NCI-H748 (cell line): ENCODE measurements around the gene CCNL2.
"Not testable (repeated sequence)": the region's sequence is repeated elsewhere in the genome, so short reads cannot be mapped to it uniquely, and the experiment has no call there.

Source experiments
- DNase-seq: peaks from one replicate; lab custom pipeline; 2025; ENCODE audit not compliant: unreplicated experiment; lab: John Stamatoyannopoulos, UW

The CCNL2 gene

DNA sequence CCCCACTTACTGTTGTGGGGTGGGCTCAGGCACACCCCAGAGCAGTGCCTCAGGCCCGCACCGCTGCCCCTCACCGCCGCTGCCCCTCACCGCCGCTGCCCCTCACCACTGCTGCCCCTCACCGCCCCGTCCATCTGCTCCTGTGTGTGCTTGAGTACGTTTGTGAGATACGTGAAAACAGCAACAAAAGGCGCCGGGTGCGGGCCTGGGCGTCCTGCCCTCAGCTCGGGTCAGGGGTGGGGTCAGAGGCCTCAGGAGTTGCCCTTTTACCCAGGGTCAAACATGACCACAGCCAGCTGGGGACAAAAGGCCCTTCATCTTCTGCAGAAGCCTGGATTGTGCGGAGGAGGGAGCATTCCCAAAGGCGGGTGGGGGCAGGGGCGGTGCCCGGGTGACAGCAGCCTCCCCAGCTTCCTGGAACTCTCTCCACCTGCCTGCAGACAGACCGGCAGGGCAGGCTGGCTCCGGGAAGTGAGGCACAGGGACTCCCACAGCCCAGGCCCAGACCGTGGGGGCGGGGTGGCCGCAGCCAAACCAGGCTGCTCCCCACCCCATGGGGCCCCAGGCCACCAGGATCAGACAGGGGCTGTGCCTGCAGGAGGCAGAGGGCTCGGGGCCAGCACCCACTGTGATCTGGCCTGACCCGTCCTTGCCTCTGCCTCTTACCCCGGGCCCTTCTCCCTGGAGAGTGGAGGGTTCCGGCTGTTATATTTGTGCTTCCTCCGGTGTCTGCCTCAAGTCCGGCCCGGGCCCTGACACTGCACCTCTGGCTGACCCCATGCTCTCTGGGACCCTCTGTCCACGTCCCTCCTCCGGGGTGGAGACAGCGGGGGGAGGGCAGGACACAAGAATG, 34.0 kb upstream of the CCNL2 start:
- DNase-seq, result no peak

DNA sequence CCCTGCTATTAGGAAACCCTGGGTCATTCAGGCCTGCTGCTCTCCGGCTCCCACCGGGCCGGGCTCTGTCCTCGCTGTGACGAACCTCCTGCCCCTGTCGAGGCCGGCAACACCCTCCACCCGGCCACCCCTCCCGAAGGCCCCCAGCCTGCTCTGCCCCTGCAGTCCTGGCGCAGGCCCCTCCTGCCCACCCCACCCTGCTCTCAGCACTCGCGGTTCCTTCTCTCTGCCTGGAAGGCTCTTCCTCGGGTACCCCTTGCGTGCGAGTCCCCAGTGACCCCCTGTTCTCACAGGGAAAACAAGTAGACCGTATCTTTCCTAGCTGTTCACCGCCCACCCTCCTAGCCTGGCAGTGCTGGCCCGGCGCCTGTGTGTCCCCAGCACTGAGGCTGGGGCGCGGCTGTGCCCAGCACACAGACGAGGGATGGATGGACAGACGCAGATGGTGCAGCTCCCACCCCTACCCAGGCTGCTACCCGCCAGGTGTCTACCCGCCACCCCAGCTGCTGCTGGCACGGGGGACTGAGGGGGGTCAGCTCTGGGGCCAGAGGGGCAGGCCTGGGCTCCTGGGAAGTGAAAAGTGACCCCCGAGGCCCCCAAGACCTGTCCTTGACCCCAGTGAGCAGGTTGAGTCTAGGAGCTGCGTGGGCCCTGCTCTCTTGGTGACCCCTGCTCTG, 33.3 kb upstream of the CCNL2 start:
- DNase-seq, result no peak

DNA sequence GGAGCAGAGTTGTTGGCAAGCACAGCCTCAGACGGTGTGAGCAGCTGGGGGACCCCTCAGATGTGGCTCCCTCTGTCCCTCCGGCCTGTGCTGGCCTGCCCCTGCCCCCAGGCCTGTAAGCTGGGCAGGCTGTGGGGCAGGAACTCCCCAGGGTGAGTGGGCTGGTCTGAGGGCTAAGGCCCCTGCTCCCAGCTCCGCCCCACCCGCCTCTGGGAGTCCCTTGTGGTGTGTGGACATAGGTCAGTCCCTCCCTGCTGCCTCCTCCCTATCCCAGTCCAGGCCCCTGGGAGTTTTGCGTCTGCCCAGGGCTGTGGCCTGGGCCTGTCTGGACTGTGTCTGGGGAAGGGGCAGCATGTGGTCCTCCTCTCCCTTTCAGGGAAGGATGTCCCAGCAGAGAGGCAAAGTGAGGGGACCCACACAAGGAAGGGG, 32.7 kb upstream of the CCNL2 start:
- DNase-seq, result no peak

DNA sequence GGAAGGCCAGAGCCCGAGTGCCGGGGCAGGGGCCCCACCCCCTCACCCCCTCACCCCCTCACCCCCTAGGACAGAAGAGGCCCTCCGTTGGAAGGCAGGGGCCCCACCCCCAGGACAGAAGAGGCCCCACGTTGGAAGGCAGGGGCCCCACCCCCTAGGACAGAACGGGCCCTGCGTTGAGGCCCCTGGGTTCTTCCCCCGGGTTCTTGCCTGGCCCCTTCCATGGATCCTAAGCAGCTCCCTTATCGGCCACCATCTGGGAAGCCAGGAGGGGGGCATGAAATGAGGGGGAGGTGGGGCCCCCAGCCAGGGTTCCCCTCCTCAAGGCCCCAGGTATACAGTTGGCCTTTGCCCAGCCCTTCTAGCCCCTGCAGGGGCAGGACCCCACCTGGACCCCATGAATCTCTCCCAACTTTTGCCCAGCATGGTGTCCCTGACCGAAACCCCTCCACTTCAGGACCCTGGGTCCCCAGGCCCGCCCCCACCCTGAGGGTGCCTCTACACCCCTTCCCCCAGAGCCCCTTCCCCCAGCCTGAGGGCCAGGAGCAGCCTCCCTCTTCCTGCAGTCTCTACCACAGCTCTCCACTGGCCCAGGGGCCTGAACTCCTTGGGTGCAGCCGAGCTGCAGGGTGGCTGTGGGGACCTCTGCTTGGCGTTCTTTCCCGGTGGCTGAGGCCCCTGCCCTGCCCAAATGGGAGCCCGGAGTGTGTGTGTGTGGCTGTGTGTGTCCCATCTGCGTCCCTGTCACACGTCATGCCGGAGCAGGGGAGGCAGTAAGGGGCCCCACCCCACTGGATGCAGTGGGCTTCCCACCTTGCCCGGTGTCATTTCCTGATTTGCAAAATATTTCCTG, 32.1 kb upstream of the CCNL2 start:
- no peak for DNase-seq

DNA sequence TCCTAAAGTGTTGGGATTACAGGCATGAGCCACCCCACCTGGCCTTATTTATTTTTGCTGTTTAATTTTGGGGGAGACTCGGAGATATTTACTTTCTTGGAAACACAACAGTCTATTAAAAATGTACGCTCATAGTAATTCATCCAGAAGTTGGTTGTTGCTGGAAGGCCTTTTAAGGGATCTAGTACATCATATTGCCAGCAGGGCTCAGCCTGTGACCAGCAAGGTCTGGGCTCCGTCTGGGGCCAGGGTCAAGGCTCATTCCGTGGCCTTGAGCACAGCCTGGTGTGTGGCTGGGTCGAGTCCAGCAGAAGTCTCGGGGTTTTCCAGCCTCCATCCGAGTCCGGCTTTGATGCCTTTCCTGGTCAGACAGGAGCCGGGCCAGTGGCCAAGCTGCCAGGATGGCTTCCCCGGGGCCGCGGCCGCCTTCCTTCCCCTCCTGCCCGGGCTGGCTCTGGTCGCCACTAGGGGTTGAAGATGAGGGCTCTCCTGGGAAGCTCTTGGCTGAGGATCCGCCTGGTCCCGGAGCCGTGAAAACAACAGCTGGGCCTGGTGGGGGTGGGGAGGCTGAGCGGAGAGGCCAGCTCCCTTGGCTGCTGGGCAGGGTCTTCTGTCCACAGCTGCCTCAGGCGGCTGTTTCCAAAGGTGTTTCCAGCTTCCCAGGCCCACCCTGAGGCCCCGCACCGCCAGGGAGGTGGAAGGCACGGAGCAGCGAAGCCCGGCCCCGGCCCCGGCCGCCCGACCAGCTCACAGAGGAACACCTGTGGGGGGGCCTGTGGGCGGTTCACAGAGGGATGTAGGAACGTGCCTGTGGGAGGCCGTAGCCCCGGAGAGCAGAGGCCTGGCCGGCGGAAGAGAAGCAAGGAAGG, 31.2 kb upstream of the CCNL2 start:
- no peak for DNase-seq

DNA sequence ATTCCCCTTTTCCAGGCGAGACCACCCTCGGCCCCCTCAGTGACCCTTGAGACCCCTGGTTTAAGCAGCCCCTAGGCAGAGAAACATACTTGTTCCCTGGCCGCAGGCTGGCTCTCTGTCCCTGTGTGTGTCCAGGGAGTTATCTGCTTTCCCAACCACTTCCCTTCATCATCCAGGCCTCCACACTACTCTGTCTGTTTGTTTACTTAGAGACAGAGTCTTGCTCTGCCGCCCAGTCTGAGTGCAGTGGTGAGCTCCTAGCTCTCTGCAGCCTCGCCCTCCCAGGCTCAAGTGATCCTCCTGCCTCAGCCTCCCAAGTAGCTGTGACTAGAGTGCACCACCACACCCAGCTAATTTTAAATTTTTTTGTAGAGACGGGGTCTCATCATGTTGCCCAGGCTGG, 30.5 kb upstream of the CCNL2 start:
- no peak for DNase-seq

DNA sequence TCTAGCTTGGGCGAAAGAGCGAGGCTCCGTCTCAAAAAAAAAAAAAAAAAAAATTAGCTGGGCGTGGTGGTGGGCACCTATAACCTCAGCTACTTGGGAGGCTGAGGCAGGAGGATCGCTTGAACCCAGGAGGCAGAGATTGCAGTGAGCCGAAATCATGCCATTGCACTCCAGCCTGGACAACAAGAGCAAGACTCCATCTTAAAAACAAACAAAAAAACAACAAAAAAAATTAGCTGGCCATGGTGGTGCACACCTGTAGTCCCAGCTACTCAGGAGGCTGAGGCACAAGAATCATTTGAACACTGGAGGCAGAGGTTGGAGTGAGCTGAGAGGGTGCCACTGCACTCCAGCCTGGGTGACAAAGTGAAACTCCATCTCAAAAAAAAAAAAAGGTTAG, 29.8 kb upstream of the CCNL2 start:
- DNase-seq, result not testable (repeated sequence)

DNA sequence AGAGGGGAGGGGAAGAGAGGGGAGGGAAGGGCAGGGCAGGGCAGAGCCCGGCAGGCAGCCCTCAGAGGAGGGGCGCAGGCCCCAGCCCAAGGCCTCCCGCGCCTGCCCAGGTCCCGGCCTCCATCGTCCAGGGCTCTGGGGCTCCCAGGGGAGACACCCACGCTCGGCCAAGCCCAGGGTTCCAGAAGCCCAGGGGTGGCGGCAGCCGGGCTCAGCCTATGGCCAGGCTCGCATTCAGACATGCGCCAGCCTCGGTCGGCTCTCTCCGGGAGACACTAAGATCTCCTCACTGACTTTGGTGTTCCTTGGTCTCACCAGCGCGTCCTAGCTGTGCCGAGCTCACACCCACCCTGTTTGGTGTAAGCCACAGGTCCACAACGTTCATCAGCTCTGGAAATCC, 29.0 kb upstream of the CCNL2 start:
- DNase-seq, result no peak

DNA sequence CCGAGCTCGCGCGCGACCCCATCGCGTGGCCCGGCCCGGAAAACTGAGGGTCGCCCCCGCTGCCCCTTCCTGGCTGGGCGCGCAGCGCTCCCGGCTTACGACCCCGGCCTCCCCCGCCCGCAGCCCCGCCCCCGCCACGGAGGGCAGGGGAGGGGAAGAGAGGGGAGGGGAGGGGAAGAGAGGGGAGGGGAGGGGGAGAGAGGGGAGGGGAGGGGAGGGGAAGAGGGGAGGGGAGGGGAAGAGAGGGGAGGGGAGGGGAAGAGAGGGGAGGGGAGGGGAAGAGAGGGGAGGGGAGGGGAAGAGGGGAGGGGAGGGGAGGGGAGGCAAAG, 28.6 kb upstream of the CCNL2 start:
- peak; percentile 26 for DNase-seq

DNA sequence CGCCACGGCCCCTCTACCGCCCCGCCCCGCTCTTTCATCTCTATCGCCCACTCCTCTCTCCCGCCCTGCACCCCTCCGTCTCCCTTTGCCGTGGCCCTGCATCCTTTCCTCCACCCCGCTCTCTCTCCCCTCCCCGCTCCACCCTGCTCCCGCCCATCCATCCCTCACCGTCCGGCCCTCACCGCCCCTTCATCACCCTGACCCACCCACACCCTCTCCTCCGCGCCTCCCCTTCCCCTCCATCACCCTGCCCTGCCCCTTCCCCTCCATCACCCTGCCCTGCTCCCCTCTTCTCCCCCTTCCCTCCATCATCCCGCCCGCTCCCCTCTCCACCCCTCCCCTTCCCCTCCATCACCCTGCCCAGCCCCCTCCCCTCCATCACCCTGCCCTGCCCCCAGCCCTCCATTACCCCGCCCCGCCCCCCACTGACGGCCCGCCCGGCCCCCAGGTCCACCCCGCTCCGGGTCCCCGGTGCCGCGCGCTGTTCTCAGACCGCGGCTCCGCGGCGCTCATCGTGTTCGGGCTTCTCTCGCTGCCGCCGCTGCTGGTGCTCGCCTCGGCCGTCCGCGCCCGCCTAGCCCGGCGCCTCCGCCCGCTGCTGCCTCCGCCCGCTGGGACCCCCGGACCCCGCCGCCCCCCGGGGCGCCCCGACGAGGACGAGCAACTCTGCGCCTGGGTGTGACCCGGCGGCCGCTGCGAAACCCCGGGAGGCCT, 28.1 kb upstream of the CCNL2 start:
- peak; percentile 26 for DNase-seq

DNA sequence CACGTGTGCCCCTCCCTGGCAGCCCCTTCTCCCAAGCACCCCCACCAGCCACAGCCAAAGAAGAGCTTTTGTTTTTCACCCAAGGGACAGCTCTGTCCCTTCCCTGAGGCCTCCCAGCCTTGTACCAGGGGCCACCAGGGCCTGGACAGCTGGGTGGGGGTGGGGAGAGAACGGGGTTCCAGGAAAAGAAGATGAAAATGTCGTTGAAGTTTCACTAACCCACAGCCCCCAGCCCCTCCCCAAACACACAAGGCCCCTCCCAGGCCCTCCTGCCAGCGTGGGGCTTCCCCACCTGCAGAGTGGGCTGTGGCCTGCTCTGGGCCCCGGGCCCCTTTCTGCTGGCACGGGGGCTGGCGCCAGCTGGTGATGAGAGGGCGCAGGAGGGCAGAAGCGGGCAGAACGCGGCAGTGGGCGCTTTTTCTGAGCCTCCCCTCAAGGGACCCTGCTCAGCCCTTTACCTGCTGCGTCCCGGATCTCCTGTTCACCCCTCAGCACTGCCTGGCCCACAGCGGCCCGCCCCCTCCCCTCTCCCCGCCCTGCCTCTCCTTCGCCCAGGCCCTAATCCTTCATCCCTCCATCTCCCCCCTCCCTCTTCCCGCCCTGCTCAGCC, 27.5 kb upstream of the CCNL2 start:
- DNase-seq, result no peak

DNA sequence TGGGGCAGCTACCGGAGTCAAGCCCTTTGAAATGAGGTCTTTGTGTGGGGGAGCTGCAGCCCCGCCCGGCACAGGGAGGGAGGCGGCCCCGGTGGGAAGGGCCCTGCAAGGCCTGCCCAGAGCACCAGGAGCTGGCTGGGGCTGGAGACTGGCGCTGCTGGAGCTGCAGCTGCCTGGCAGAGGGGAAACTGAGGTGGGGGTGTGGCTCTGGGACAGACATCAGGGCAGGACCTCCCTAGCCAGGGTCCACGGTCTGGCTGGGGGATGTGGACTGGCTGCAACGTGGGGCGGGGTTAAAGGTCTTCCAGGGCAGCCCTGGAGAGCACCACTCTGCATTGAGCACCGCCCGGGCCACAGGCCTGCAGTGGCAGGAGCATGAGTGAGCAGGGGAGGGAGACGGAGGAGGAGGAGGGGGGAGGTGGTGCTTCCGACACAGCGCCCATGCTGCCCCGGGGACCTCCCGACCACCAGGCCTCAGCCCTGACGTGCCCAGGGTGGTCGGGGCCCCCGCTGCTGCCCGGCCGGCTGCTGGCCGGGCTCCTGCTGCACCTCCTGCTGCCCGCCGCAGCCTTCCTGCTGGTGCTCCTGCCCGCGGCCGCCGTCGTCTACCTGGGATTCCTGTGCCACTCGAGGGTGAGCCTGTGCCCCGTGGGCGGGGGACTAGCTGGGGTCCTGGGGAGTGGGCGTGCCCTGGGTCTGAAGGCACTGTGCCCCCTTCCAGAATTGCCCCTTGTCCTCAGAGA, 26.8 kb upstream of the CCNL2 start:
- DNase-seq, result no peak

DNA sequence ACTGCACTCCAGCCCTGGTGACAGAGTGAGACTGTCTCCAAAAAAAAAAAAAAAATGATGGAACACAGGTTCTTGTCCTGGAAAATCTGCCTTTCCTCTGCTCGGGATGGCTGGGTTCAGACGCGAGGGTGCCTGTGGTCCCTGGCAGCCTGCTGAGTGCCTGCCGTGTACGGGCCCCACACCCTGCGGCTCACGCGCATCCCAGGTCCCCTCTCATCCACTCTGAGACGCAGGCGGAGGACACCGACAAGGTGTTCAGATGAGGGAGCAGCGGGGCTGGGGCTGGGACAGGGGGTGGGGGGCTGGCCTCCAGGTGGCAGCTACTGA, 26.3 kb upstream of the CCNL2 start:
- DNase-seq, result no peak

DNA sequence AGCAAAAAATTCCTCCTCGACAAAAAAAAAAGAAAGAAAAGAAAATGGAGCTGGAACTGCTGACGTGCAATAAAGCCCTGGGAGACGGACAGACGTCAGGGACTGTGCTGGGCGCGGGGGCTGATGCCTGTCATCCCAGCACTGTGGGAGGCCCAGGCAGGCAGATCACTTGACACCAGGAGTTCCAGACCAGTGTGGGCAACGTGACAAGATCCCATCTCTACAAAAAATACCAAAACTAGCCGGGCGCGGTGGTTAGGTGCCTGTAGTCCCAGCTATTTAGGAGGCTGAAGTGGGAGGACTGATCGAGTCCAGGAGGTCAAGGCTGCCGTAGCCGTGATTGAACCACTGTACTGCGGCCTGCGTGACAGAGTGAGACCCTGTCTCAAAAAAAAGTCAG, 25.6 kb upstream of the CCNL2 start:
- DNase-seq, result no peak

DNA sequence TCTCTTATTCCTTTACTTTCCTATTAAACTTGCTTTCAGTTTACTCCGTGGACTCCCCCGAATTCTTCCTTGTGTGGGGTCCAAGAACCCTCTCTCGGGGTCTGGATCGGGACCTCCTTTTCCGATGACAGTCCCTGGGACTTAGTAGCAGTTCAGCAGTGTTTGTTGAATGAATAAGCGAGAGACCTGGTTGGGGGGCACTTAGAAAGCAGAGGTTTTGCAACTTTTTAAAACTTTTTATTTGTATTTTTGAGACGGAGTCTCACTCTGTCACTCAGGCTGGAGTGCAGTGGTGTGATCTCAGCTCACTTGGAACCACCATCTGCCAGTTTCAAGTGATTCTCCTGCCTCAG, 24.1 kb upstream of the CCNL2 start:
- no peak for DNase-seq

DNA sequence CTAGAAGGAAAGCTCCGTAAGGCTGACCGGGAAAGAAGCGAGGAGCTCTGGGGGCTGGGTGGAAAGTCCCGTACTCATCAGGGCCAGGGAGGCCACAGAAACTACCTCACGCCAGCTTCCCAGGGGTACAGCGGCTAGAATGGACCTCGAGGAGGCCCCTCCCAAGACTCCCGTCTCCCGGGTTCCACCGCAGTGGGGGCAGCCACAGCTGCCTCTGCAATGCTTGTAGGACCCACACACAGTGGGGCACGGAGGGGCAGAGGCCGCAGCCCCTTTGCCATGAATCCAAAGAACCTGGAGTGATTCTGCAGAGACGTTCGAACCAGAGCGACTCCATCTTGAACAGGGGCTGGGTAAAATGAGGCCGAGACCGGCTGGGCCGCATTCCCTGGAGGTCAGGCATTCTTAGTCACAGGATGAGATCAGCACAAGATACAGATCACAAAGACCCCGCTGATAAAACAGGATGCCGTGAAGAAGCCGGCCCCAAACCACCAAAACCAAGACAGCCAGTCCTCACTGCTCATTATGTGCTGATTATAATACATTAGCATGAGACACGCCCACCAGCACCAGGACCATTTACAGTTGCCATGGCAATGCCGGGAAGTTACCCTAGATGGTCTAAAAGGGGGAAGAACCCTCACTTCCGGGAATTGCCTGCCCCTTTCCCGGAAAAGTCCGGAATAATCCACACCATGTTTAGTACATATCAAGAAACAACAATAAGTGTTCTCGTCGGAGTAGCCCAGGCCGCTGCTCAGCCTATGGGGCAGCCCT, 23.5 kb upstream of the CCNL2 start:
- DNase-seq, result no peak

DNA sequence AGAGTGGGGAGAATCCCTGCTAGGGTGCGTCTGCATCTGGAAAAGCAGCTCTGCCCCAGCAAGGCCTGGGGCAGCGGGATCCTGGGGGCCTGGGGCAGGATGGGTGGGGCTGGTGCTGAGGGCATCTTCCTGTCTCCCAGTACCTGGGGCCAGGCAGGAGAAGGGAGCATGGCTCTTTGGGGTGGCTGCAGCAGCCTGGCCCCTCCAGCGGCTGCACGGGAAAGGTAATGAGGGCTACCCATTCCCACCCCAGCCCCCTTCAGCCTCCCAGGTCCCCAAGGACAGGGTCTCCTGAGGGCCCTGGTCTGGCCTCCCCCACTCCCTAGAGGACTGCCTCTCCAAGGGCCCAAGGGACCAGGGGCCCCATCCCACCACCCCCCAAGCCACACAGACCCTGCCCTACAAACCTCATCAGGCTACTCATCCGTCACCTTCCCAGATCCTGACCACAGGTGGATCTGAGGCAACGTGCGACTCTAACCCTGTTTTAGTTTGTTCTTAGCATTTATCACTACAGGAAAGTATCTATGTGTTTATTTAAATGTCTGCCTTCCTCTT, 22.9 kb upstream of the CCNL2 start:
- no peak for DNase-seq

DNA sequence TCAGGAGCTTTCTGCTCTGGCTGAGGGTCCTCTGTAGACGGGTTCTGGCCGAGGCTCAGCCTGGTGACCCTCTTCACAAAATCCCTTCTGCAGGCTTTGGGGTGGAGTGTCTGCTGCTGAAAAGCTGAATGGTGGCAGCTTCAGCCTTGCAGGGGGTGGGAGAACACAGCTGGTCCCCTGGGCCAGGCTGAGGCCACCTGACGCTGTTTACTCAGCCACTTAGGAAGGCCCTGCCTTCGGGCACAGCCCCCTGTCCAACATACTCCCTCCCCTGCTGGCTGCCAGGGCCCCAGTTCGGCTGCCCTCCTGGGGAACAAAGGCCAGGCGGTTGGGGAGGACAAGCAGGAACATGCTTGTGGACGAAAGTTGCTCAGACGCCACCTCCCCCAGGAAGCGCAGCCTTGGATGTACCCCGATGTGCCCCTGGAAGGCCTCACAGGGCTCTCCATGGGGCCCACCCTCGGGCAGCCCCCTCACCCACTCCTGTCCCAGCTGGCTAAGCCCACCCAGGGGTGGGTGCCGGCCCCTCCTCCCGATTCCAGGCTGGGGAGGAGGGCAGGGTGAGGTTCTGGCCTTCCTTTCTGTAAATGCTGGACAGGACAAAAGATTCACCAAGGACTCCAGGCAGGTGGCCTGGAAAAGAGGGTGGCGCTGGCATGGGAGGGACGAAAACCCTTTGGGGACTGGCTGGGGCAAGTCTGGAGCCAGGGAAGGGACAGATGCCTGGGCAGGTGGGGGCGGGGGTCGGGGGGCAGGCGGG, 22.2 kb upstream of the CCNL2 start, which contains the start of gene ANKRD65:
TSS of gene ANKRD65 (minus strand) at position 130 of the 760 bp plus-strand sequence. CDS start 271 bp downstream, outside the sequence.
- peak; percentile 24 for DNase-seq
